Measurements from ENCODE around the gene ZSCAN20.

The ZSCAN20 gene

GRCh38 chr1:33532936-33533335 lies 60.5 kb downstream of the ZSCAN20 start:
- no peak for DNase-seq (ENCODE audit: low read depth in 2 of 2)

GRCh38 chr1:33535334-33535733 lies 62.9 kb downstream of the ZSCAN20 start:
- DNase-seq (ENCODE audit: low read depth in 2 of 2): no peak

- DNase-seq (ENCODE audit: low read depth in 2 of 2): no peak
These were observed 65.4 kb downstream of the ZSCAN20 start for GRCh38 chr1:33537885-33538284.

DNA sequence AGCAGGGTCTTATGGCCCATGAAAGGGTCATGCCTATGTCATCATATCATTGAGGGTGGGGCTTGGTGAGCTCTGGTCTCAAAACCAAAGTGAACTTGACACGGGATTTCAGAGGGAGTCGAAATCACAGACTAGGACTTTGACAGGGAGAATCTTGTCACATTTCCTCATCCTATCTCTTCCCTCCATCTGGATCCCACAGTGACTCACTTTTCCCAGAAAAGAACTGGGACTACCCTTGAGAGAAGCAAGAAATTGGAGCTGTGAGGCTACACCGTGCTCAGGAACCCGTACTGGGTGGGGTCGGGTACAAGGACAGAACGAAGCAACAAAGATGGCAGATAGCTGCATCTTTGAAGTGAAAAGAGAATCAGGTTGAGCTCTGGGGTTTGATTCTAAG lies 69.5 kb downstream of the ZSCAN20 start:
- DNase-seq (ENCODE audit: low read depth in 2 of 2): no peak

All from activated CD4-positive, alpha-beta T cell treated with anti-CD3 and anti-CD28 coated beads for 24 hours (primary cell).